Muscle of leg (tissue), 11 donors: ENCODE data around the gene FRAS1. TPM values are rescaled to one million over a fixed set of nuclear protein-coding genes. Genes with fewer than 3 reads are reported as not detected.

Source experiments
- DNase-seq: peaks from one replicate; pipeline ENCODE4 v3.0.0; 2013
- H3K27ac ChIP-seq: one replicate; pipeline ENCODE4 v1.5.1; 2013; ENCODE audit warnings: mild to moderate bottlenecking, low read length, control low read depth
- H3K27me3 ChIP-seq: one replicate; pipeline ENCODE4 v1.6.1; 2013; ENCODE audit warnings: low read length; ENCODE audit not compliant: control insufficient read depth, insufficient read depth
- H3K36me3 ChIP-seq: one replicate; pipeline ENCODE4 v1.6.1; 2013; ENCODE audit warnings: low read length; ENCODE audit not compliant: control insufficient read depth, insufficient read depth
- H3K4me1 ChIP-seq: one replicate; pipeline ENCODE4 v1.6.1; 2013; ENCODE audit warnings: low read length; ENCODE audit not compliant: control insufficient read depth, insufficient read depth
- H3K4me3 ChIP-seq: one replicate; pipeline ENCODE4 v1.5.1; 2013; ENCODE audit warnings: low read length, control low read depth
- H3K9me3 ChIP-seq: replicated peaks from 2 replicates; pipeline ENCODE4 v1.6.1; 2013; ENCODE audit warnings: low read depth, low read length; ENCODE audit not compliant: control insufficient read depth
- WGBS: methylation state at CpG from one replicate; pipeline ENCODE4 v1.1.5; 2013; ENCODE audit warnings: missing lambda C conversion rate; ENCODE audit not compliant: insufficient coverage; 5-methylcytosine and 5-hydroxymethylcytosine counted together
- polyA plus RNA-seq, 8 donors: library from polyadenylated mRNA; unstranded; fragments of 120-200 nt; gene quantifications; one replicate each; pipeline versions ENCODE4 v1.2.1 to v1.2.3, GENCODE V29; 2013; ENCODE audit warnings: inconsistent platforms in 1 of 8, low replicate concordance in 1 of 8; ENCODE audit not compliant: insufficient read length in 8 of 8, insufficient read depth in 1 of 8
- total RNA-seq: library from RNA; stranded (reverse); fragments of 120-200 nt; gene quantifications from one replicate; pipeline ENCODE4 v1.2.4, GENCODE V29; 2013

Gene FRAS1
- total and polyA plus RNA-seq, 9 donors: 3.6 to 15.8 (median 7.4) TPM

DNA sequence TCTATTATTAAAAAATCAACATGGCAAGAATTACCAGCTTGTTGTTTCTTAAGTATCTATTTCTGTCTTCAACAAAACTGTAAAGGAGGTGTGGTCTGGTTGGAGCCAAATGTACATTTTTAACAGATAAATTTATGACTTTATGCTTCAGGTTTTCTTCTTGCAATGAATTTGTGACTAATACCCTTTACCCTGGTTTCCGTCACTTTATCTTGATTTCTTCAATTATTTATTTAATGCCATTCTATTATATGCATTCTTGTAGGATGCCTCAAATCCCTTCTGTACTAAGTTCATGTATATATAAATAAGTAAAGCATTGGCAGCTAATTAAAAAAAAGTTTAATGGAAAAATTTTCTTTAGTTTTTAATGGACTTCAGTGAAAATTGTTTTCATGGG is 453.0 kb downstream of the FRAS1 start:
- Histone ChIP-seq H3K4me1 (no peaks in the 10 kb centered on the region), H3K27me3 (no peaks in the 10 kb centered on the region), H3K9me3 (no peaks in the 10 kb centered on the region), H3K27ac (no peak overlapping the region), H3K36me3 (no peaks in the 10 kb centered on the region), H3K4me3 (no peak overlapping the region)
- DNase-seq: no peak
- no CpG with 5 or more reads among the region's 1 CpG for WGBS

DNA sequence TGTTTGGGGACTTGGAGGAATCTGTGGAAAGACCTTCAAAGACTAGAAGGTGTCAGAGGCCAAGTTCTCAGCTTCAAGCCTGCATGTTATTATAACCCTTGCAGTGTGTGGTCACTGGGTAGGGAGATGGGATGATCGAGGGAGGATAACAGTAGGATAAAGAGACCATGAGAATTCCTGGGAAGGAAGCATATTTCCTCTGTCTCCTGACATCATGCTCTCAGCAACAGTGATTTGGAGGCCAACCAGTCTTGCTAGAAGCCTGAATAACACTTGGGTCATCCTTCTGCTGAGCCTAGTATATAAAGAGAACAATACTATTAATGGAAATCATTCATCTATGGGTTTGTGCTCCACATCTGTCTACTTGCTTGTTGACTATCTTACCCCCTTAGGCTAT is 453.6 kb downstream of the FRAS1 start:
- Histone ChIP-seq H3K4me3 (no peak overlapping the region), H3K9me3 (no peaks in the 10 kb centered on the region), H3K36me3 (no peaks in the 10 kb centered on the region), H3K4me1 (no peaks in the 10 kb centered on the region), H3K27me3 (no peaks in the 10 kb centered on the region), H3K27ac (no peak overlapping the region)
- DNase-seq: no peak
- WGBS: no CpG with 5 or more reads among the region's 1 CpG

DNA sequence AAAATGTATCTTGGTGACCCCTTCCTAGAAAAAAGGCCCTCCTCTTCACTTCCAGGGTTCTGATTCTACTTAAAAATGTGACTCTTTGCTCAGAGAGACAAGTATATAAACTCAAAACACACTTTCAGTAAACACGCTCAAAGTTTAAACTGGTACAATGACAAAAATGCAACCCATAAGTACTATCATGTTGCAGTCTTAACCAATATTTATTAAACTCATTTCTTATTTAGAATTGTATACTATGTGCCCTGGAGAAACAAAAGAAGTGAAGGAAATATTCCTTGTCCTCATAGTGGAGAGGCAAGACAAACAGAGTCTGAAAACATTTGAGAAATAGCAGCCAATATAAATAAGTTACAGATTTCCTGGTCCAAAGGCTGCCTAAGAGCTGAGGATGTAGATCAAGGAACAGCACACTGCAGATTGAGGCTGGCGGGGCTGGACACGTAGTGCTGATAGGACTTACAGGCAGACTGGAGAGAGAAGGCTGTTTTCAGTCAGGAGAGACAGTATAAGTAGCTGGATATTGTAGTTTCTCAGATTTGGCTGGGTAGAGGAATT is 455.3 kb downstream of the FRAS1 start:
- no peak overlapping the region for H3K27ac ChIP-seq
- H3K27me3 ChIP-seq: no peaks in the 10 kb centered on the region
- no peak for DNase-seq
- H3K4me1 ChIP-seq: no peaks in the 10 kb centered on the region
- H3K36me3 ChIP-seq: no peaks in the 10 kb centered on the region
- H3K4me3 ChIP-seq: no peak overlapping the region
- no peaks in the 10 kb centered on the region for H3K9me3 ChIP-seq
- 60% methylated on average over 1 of the region's 3 CpGs for WGBS

- DNase-seq: no peak
- WGBS: 94% methylated on average over 2 of the region's 3 CpGs
These were observed 456.4 kb downstream of the FRAS1 start for GRCh38 chr4:78513411-78513975.

DNA sequence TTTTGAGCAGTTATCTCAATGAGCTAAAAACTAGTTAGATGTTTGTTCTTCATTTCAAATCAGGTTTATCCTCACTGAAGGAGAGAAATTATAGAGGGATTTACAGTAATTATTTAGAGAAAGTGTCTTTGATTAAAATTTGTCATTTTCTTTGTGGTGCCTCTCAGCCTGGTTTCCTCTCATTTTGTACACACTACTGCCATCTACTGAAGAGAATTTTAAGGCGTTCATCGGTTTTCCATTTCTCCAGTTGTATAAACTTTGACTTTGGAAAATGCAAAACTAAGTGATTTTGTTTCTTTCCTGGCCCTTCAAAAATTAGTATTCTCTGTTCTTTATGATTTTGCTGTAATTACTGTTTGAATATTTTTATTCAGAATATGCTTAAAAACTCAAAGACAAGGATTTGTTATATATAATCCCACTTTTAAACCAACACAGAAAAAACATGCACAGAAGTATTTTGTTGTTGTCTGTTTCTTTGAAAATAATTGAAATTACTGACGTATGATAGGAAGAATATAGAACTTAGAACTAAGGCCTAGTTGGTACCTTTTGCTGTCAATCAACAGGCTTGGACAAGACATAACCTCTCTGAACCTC is 460.0 kb downstream of the FRAS1 start:
- no peaks in the 10 kb centered on the region for H3K4me1 ChIP-seq
- H3K36me3 ChIP-seq: no peaks in the 10 kb centered on the region
- H3K27me3 ChIP-seq: no peaks in the 10 kb centered on the region
- peak; percentile 58 for DNase-seq
- H3K27ac ChIP-seq: no peak overlapping the region
- no CpG with 5 or more reads among the region's 3 CpGs for WGBS
- no peak overlapping the region for H3K4me3 ChIP-seq
- H3K9me3 ChIP-seq: no peaks in the 10 kb centered on the region

More at GRCh38 chr4:78513411-78513975, 456.4 kb downstream of the FRAS1 start:
- Histone ChIP-seq H3K9me3 (no peaks in the 10 kb centered on the region), H3K4me1 (no peaks in the 10 kb centered on the region), H3K4me3 (no peak overlapping the region), H3K27me3 (no peaks in the 10 kb centered on the region), H3K27ac (no peak overlapping the region), H3K36me3 (no peaks in the 10 kb centered on the region)

- 38% methylated on average over 3 of the region's 3 CpGs for WGBS
These were observed 461.4 kb downstream of the FRAS1 start for GRCh38 chr4:78518561-78518960.

DNA sequence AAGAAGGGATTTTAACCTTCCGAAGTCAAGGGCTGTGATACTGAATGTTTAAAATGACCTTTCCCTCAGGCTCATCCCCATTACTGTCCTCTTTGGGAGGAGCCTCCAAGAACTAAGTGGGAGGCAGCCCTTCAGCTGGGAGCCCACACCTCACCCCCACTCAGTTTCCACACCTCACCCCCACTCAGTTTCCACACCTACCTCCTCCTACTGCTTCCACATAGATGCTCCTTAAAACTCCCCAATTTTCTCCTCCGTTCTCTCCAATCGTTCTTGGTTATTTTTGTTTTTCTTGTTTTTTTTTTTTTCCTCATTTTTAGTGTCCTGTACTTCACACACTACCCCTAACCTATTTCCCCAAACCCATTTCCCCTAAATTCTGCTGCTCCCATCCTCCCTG is 462.8 kb downstream of the FRAS1 start:
- Histone ChIP-seq H3K36me3 (no peaks in the 10 kb centered on the region), H3K9me3 (no peaks in the 10 kb centered on the region), H3K27me3 (no peaks in the 10 kb centered on the region), H3K4me1 (no peaks in the 10 kb centered on the region), H3K4me3 (no peak overlapping the region), H3K27ac (no peak overlapping the region)
- DNase-seq: no peak
- no CpG with 5 or more reads among the region's 3 CpGs for WGBS

More at GRCh38 chr4:78518561-78518960, 461.4 kb downstream of the FRAS1 start:
- DNase-seq: no peak
- Histone ChIP-seq H3K9me3 (no peaks in the 10 kb centered on the region), H3K4me3 (no peak overlapping the region), H3K4me1 (no peaks in the 10 kb centered on the region), H3K36me3 (no peaks in the 10 kb centered on the region), H3K27me3 (no peaks in the 10 kb centered on the region), H3K27ac (no peak overlapping the region)

GRCh38 chr4:78520808-78521226 is 463.7 kb downstream of the FRAS1 start:
- no peaks in the 10 kb centered on the region for H3K27me3 ChIP-seq
- peak; percentile 78 for DNase-seq
- H3K9me3 ChIP-seq: no peaks in the 10 kb centered on the region
- H3K4me3 ChIP-seq: no peak overlapping the region
- no peaks in the 10 kb centered on the region for H3K4me1 ChIP-seq
- no peaks in the 10 kb centered on the region for H3K36me3 ChIP-seq
- WGBS: 19% methylated on average over 2 of the region's 3 CpGs
- H3K27ac ChIP-seq: no peak overlapping the region

DNA sequence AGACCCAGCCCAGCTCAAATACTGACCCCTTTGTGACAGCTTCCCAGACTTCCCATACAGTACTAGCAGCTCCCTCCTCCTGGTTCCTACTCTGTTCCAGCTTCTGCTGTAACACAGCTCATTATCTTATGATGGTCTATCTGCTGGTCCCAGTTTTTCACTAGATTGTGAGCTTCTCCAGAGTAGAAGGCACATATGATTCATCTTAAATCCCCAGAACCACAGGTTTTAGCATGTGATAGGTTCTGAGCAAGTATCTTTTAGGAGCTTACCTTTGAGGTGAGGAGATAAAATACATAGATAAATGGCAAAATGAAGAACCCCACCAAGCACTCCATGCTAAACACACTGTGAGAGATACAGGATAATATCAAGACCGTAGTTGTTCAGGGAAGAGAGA is 466.9 kb downstream of the FRAS1 start:
- Histone ChIP-seq H3K9me3 (no peaks in the 10 kb centered on the region), H3K27me3 (no peaks in the 10 kb centered on the region), H3K36me3 (no peaks in the 10 kb centered on the region), H3K4me1 (no peaks in the 10 kb centered on the region), H3K4me3 (no peak overlapping the region), H3K27ac (no peak overlapping the region)
- no CpG with 5 or more reads among the region's 1 CpG for WGBS
- DNase-seq: no peak

- WGBS: 49% methylated on average over 2 of the region's 3 CpGs
These were observed 468.4 kb downstream of the FRAS1 start for GRCh38 chr4:78525559-78525958.

More at GRCh38 chr4:78525559-78525958, 468.4 kb downstream of the FRAS1 start:
- H3K4me3 ChIP-seq: no peak overlapping the region
- H3K9me3 ChIP-seq: peaks cover 3% of the 10 kb centered on the region
- H3K27me3 ChIP-seq: no peaks in the 10 kb centered on the region
- no peaks in the 10 kb centered on the region for H3K36me3 ChIP-seq
- no peak overlapping the region for H3K27ac ChIP-seq
- DNase-seq: no peak
- H3K4me1 ChIP-seq: no peaks in the 10 kb centered on the region
